ENCODE results near the gene FOXP1.
A peak's percentile ranks its signal among the peaks of the same experiment; 100 is the strongest.

The FOXP1 gene

GRCh38 chr3:71276531-71276930, 307.0 kb downstream of the FOXP1 start:
- no peak for DNase-seq

GRCh38 chr3:71273453-71273852, 310.1 kb downstream of the FOXP1 start:
- no peak for DNase-seq

- DNase-seq: no peak
Observed at GRCh38 chr3:71271596-71271995, 311.9 kb downstream of the FOXP1 start.

GRCh38 chr3:71269906-71270305, 313.6 kb downstream of the FOXP1 start:
- DNase-seq: no peak

GRCh38 chr3:71268462-71268999, 315.0 kb downstream of the FOXP1 start:
- no peak for DNase-seq

GRCh38 chr3:71266875-71267274, 316.7 kb downstream of the FOXP1 start:
- DNase-seq: no peak

GRCh38 chr3:71265365-71265915, 318.1 kb downstream of the FOXP1 start:
- DNase-seq: no peak

- no peak for DNase-seq
Observed at GRCh38 chr3:71264840-71265239, 318.7 kb downstream of the FOXP1 start.

GRCh38 chr3:71262364-71263265, 320.9 kb downstream of the FOXP1 start:
- DNase-seq: no peak

- no peak for DNase-seq
Observed at GRCh38 chr3:71260782-71261181, 322.7 kb downstream of the FOXP1 start.

- DNase-seq: no peak
Observed at GRCh38 chr3:71258526-71258925, 325.0 kb downstream of the FOXP1 start.

- peak in 13 of 56 donors; percentile 5 to 61 (median 30) for DNase-seq
Observed at GRCh38 chr3:71258116-71258515, 325.4 kb downstream of the FOXP1 start.

GRCh38 chr3:71255498-71255897, 328.0 kb downstream of the FOXP1 start:
- no peak for DNase-seq

- no peak for DNase-seq
Observed at GRCh38 chr3:71254281-71255057, 329.1 kb downstream of the FOXP1 start.

GRCh38 chr3:71253169-71253568, 330.4 kb downstream of the FOXP1 start:
- no peak for DNase-seq

- DNase-seq: no peak
Observed at GRCh38 chr3:71252466-71252865, 331.1 kb downstream of the FOXP1 start.

- DNase-seq: no peak
Observed at GRCh38 chr3:71251156-71251775, 332.3 kb downstream of the FOXP1 start.

- DNase-seq: no peak
Observed at GRCh38 chr3:71250026-71250425, 333.5 kb downstream of the FOXP1 start.

GRCh38 chr3:71247958-71248335, 335.6 kb downstream of the FOXP1 start:
- no peak for DNase-seq

GRCh38 chr3:71247221-71247957, 336.1 kb downstream of the FOXP1 start:
- peak in 12 of 56 donors; percentile 10 to 48 (median 21) for DNase-seq

Data from nucleus accumbens (tissue), 56 donors.